HEK293 (cell line): ENCODE results near the gene SCYGR7.

Experiments used
- CTCF ChIP-seq: fragments of 450-650 bp; formaldehyde crosslinking; IDR thresholded peaks from 2 replicates; pipeline ENCODE4 v1.5.1; 2016; ENCODE audit warnings: missing biosample characterization, missing genetic modification characterization
- MZF1 ChIP-seq: fragments of 450-650 bp; formaldehyde crosslinking; IDR thresholded peaks from 2 replicates; pipeline ENCODE4 v1.5.1; 2017; ENCODE audit warnings: missing biosample characterization, missing genetic modification characterization, borderline replicate concordance
- PRDM10 ChIP-seq: fragments of 450-650 bp; formaldehyde crosslinking; IDR thresholded peaks from 2 replicates; pipeline ENCODE4 v1.5.1; 2016; ENCODE audit warnings: missing biosample characterization, missing genetic modification characterization
- ZNF184 ChIP-seq: fragments of 450-650 bp; IDR thresholded peaks from 2 replicates; pipeline ENCODE4 v1.5.1; 2018; ENCODE audit warnings: missing biosample characterization, mild to moderate bottlenecking, missing genetic modification characterization
- ZNF785 ChIP-seq: fragments of 450-650 bp; formaldehyde crosslinking; IDR thresholded peaks from 2 replicates; pipeline ENCODE4 v1.5.1; 2016; ENCODE audit warnings: missing biosample characterization, missing genetic modification characterization
- ZXDB ChIP-seq: fragments of 450-650 bp; formaldehyde crosslinking; IDR thresholded peaks from 2 replicates; pipeline ENCODE4 v1.5.1; 2016; ENCODE audit warnings: missing biosample characterization, missing genetic modification characterization

DNA sequence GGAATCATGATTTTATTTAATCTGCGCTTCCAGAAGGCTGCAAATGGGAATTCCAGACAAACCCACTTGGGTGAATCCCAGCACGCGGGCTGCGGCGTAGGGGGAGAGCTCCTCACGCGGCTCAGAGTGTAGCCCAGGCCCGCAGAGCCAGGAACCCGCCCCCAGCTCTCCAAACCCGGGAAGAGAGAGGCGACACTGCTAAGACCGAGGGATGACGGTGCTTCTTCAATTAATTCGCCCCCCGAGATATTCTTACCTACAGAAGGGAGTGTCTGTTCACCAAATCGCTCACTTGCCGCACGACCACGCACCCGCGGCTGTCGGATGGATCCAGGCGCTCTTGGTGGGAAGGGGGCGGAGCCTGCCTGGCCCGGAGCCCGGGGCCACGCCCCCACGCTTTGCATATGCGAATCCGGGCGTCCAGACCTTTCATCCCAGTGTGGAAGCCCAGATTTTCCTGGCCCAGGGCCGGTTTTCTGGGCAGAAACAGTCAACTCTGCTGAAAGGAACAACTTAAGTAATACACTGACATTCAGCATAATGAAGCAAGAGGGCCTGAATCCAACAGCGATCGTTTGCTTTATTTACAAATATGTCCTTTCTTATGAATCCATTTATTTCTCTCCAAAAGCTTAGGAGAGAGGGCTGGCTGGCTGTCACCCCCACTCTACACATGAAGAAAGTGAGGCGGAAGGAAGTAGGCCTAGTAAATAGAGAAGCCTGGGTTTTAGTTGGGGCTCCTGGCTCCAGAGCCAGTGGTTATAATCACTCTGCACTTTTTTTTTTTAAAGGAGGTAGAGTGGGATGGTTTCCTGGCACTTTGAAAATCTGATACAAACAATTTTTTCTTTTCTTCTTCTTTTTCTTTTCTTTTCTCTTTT, 10.2 kb upstream of the SCYGR7 start, which contains the start of gene SLC19A3:
- TF ChIP-seq PRDM10 (tag by site-specific recombination): no peak
- TF ChIP-seq ZNF184 (tag by site-specific recombination): no peak
- no peak for TF ChIP-seq ZXDB (tag by site-specific recombination)
- no peak for TF ChIP-seq CTCF
- TF ChIP-seq MZF1 (tag by site-specific recombination): no peak
- no peak for TF ChIP-seq ZNF785 (tag by site-specific recombination)
